22Rv1 (cell line): ENCODE results near the gene OPRD1.
A peak's percentile ranks its signal among the peaks of the same experiment; 100 is the strongest.

Experiments
- H3K27ac ChIP-seq: fragments of 450-650 bp; 2 replicates; pipeline ENCODE4 v1.5.1; 2017
- ZFX ChIP-seq: fragments of 450-650 bp; IDR thresholded peaks from 2 replicates; pipeline ENCODE4 v1.6.1; 2017; ENCODE audit warnings: antibody characterized with exemption, borderline replicate concordance
- TF ChIP-seq, protein P1 (sequence below): fragments of 450-650 bp; IDR thresholded peaks from 2 replicates; pipeline ENCODE4 v1.5.1; 2017; ENCODE audit warnings: mild to moderate bottlenecking

Gene OPRD1

GRCh38 chr1:28878796-28879195 lies 66.8 kb downstream of the OPRD1 start:
- no peak overlapping the region for H3K27ac ChIP-seq
- TF ChIP-seq ZFX = no peak
- TF ChIP-seq, protein P1, sequence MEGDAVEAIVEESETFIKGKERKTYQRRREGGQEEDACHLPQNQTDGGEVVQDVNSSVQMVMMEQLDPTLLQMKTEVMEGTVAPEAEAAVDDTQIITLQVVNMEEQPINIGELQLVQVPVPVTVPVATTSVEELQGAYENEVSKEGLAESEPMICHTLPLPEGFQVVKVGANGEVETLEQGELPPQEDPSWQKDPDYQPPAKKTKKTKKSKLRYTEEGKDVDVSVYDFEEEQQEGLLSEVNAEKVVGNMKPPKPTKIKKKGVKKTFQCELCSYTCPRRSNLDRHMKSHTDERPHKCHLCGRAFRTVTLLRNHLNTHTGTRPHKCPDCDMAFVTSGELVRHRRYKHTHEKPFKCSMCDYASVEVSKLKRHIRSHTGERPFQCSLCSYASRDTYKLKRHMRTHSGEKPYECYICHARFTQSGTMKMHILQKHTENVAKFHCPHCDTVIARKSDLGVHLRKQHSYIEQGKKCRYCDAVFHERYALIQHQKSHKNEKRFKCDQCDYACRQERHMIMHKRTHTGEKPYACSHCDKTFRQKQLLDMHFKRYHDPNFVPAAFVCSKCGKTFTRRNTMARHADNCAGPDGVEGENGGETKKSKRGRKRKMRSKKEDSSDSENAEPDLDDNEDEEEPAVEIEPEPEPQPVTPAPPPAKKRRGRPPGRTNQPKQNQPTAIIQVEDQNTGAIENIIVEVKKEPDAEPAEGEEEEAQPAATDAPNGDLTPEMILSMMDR = no peak

- no peak overlapping the region for H3K27ac ChIP-seq
These were observed 70.1 kb downstream of the OPRD1 start for GRCh38 chr1:28882009-28882628.

GRCh38 chr1:28883242-28883616 lies 71.3 kb downstream of the OPRD1 start:
- no peak overlapping the region for H3K27ac ChIP-seq
- no peak for TF ChIP-seq ZFX
- TF ChIP-seq, protein P1 = no peak

More at GRCh38 chr1:28882009-28882628, 70.1 kb downstream of the OPRD1 start:
- TF ChIP-seq, protein P1 = peak; percentile 89
- TF ChIP-seq ZFX = no peak

DNA sequence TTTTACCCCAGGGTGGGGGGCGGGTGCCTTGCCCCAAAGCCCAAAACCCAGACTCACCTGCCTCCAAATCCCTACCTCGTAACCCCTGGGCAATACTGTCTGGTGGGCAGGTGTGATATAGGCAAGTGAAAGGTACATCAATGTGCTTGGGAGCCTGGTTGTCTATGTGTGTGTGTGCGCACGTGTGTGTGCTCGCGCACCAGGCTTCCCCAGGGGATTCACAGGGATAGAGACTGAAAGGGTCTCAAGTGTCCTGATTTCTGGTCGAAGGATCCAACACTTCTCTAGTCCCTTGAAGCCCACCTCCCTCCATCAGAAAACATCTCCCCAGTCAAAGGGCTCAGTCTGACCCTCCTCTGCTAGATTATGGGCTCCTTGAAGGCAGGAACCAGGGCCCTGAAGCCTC lies 73.5 kb downstream of the OPRD1 start:
- H3K27ac ChIP-seq = peak overlapping the region; percentile 44
- TF ChIP-seq ZFX = no peak
- TF ChIP-seq, protein P1 = no peak

- H3K27ac ChIP-seq = peak overlapping the region; percentile 44
- TF ChIP-seq ZFX = no peak
- TF ChIP-seq, protein P1 = no peak
These were observed 74.2 kb downstream of the OPRD1 start for GRCh38 chr1:28885977-28886730.

- TF ChIP-seq ZFX = no peak
- TF ChIP-seq, protein P1 = no peak
- peak overlapping the region; percentile 44 for H3K27ac ChIP-seq
These were observed 74.9 kb downstream of the OPRD1 start for GRCh38 chr1:28886731-28887418.

- TF ChIP-seq ZFX = no peak
- TF ChIP-seq, protein P1 = no peak
- H3K27ac ChIP-seq = peak overlapping the region; percentile 44
These were observed 75.5 kb downstream of the OPRD1 start for GRCh38 chr1:28887419-28887834.
